K562 (cell line): ENCODE results near the gene MTIF3. TPM values are rescaled to one million over a fixed set of nuclear protein-coding genes. Genes with fewer than 3 reads are reported as not detected.

ENCODE experiments used
- ATAC-seq: fragments of 200-7000 bp; cut with Tn5 transposase; 3 replicates; pipeline ENCODE4 v1.9.1; 2020; ENCODE audit warnings: moderate library complexity
- BruUV-seq: library from RNA; stranded (reverse); fragments of 400-500 nt; replicated peaks from 2 replicates; lab custom pipeline; 2021; lab: Mats Ljungman, UMichigan
- CTCF ChIA-PET: fragments of 300-600 bp; formaldehyde crosslinking; extraction: SDS; loops from one replicate; lab custom pipeline; 2021; ENCODE audit warnings: low intra/inter-chr PET ratio; lab: Yijun Ruan, JAX
- POLR2A ChIA-PET: fragments of 300-600, 350-650 bp; sonication (Branson Sonifier 250); formaldehyde crosslinking; extraction: SDS; loops from one replicate; lab custom pipeline; 2021; ENCODE audit warnings: antibody characterized with exemption, inconsistent platforms; lab: Yijun Ruan, JAX
- DNase-seq, 4 experiments: peaks; one replicate each; pipeline versions ENCODE4 v3.0.0 to v3.0.0-alpha.2; 2011 to 2018; ENCODE audit warnings: low spot score in 3 of 4, mixed read lengths in 3 of 4; ENCODE audit errors: extremely low read depth in 1 of 4
- FAIRE-seq: peaks from 2 replicates; lab custom pipeline; 2011; peaks lifted over from hg19 to GRCh38; lab: Jason Lieb, UNC
- H2AFZ ChIP-seq: 2 replicates; pipeline ENCODE4 v1.6.0; 2011; ENCODE audit warnings: low read depth, low read length, control low read depth, inconsistent platforms
- H3K27ac ChIP-seq: fragments of 200-600 bp; 3 replicates; pipeline ENCODE4 v1.8.0; 2011; ENCODE audit warnings: low read depth, mild to moderate bottlenecking, control low read depth, inconsistent platforms, low read length, moderate library complexity, mixed read lengths; ENCODE audit errors: extremely low read depth
- H3K27me3 ChIP-seq, 2 experiments: fragments of 300-600 bp in 1 of 2; 2 replicates in 1 of 2; 3 replicates in 1 of 2; pipeline versions ENCODE4 v1.6.0 to v1.8.0; 2011; ENCODE audit warnings: inconsistent platforms in 2 of 2, low read length in 2 of 2, mild to moderate bottlenecking in 1 of 2, mixed read lengths in 1 of 2, moderate library complexity in 1 of 2; ENCODE audit not compliant: control insufficient read depth in 2 of 2, insufficient read depth in 2 of 2
- H3K36me3 ChIP-seq: fragments of 300-600 bp; 3 replicates; pipeline ENCODE4 v1.8.0; 2011; ENCODE audit warnings: mild to moderate bottlenecking, low read length, inconsistent platforms; ENCODE audit not compliant: control insufficient read depth, insufficient read depth
- H3K4me1 ChIP-seq, 2 experiments: fragments of 200-600 bp in 1 of 2; replicated peaks in 1 of 2; 2 replicates in 1 of 2; 3 replicates in 1 of 2; pipeline versions ENCODE4 v1.5.1 to v1.8.0; 2011; ENCODE audit warnings: inconsistent platforms in 2 of 2, low read length in 2 of 2, mild to moderate bottlenecking in 1 of 2, mixed read lengths in 1 of 2, moderate library complexity in 1 of 2; ENCODE audit not compliant: control insufficient read depth in 2 of 2, insufficient read depth in 2 of 2
- H3K4me2 ChIP-seq: 2 replicates; pipeline ENCODE4 v1.6.1; 2011; ENCODE audit warnings: low read length, control low read depth, inconsistent platforms, mixed read lengths; ENCODE audit not compliant: insufficient read depth
- H3K4me3 ChIP-seq: fragments of 200-600 bp; sonication (generic), shearing (Covaris generic); 2 replicates; pipeline ENCODE4 v1.5.1; 2016; ENCODE audit warnings: control low read depth, inconsistent platforms
- H3K79me2 ChIP-seq: fragments of 200-600 bp; 3 replicates; pipeline ENCODE4 v1.8.0; 2011; ENCODE audit warnings: low read length, inconsistent platforms; ENCODE audit not compliant: control insufficient read depth, insufficient read depth
- H3K9ac ChIP-seq, 2 experiments: 2 replicates each; pipeline versions ENCODE4 v1.6.0 to v1.6.1; 2011; ENCODE audit warnings: low read depth in 2 of 2, low read length in 2 of 2, control low read depth in 1 of 2, inconsistent platforms in 1 of 2, mild to moderate bottlenecking in 1 of 2, mixed read lengths in 1 of 2; ENCODE audit not compliant: insufficient read depth in 1 of 2
- H3K9me1 ChIP-seq: one replicate; pipeline ENCODE4 v1.6.0; 2011; ENCODE audit warnings: inconsistent platforms, mild to moderate bottlenecking, low read length, moderate library complexity; ENCODE audit not compliant: control insufficient read depth, insufficient read depth
- H3K9me3 ChIP-seq: replicated peaks from 2 replicates; pipeline ENCODE4 v1.5.1; 2011; ENCODE audit warnings: low read depth, low read length, inconsistent platforms; ENCODE audit not compliant: control insufficient read depth, insufficient read depth
- H4K20me1 ChIP-seq: replicated peaks from 2 replicates; pipeline ENCODE4 v1.6.1; 2011; ENCODE audit warnings: low read length, inconsistent platforms, mixed read lengths; ENCODE audit not compliant: control insufficient read depth, insufficient read depth
- CTBP1 ChIP-seq: fragments of 450-650 bp; IDR thresholded peaks from 2 replicates; pipeline ENCODE4 v1.6.1; 2016; ENCODE audit warnings: borderline replicate concordance
- ESRRA ChIP-seq: fragments of 450-650 bp; IDR thresholded peaks from 2 replicates; pipeline ENCODE4 v1.6.1; 2014; ENCODE audit warnings: low read depth, mild to moderate bottlenecking, moderate library complexity, borderline replicate concordance
- GABPA ChIP-seq: fragments of 200-800 bp; sonication (Bioruptor generic); conservative IDR thresholded peaks from 2 replicates; pipeline ENCODE4 v1.6.1; 2016; ENCODE audit warnings: low read depth, missing genetic modification characterization, missing compliant biosample characterization
- KDM2B ChIP-seq: fragments of 250-450 bp; sonication (Bioruptor Pico); IDR thresholded peaks from 2 replicates; pipeline ENCODE4 v1.8.0; 2021; ENCODE audit warnings: mild to moderate bottlenecking, moderate library complexity
- L3MBTL2 ChIP-seq: fragments of 450-650 bp; IDR thresholded peaks from 2 replicates; pipeline ENCODE4 v1.6.1; 2016; ENCODE audit warnings: mild to moderate bottlenecking, moderate library complexity
- NFIX ChIP-seq: fragments of 250-450 bp; sonication (Bioruptor Pico); IDR thresholded peaks from 2 replicates; pipeline ENCODE4 v1.4.0; 2020; ENCODE audit warnings: low read depth, mild to moderate bottlenecking, moderate library complexity
- PML ChIP-seq: IDR thresholded peaks from 2 replicates; pipeline ENCODE4 v1.6.1; 2012; ENCODE audit warnings: low read length, inconsistent platforms
- RCOR1 ChIP-seq, 2 experiments: IDR thresholded peaks; 2 replicates each; pipeline ENCODE4 v1.6.1; 2012; ENCODE audit warnings: low read depth in 2 of 2, low read length in 2 of 2, borderline replicate concordance in 1 of 2, improper control_type of control experiment in 1 of 2
- ZBTB1 ChIP-seq: sonication (generic); formaldehyde crosslinking; IDR thresholded peaks from 2 replicates; pipeline ENCODE4 v1.8.1; 2023; ENCODE audit warnings: missing genetic modification reagents, low read depth, mild to moderate bottlenecking, borderline replicate concordance
- WGBS: fragments of 100-300 bp; shearing (Covaris generic); methylation state at CpG from one replicate; pipeline ENCODE4 v1.1.6; 2016; ENCODE audit warnings: low coverage, mixed read lengths; ENCODE audit not compliant: insufficient coverage; ENCODE audit errors: missing lambda C conversion rate; 5-methylcytosine and 5-hydroxymethylcytosine counted together
- in situ Hi-C: fragments of 300-500 bp; cut with MboI; formaldehyde crosslinking; loops from 4 replicates; pipeline ENCODE4 v1.15.0; 2018; ENCODE audit warnings: inconsistent platforms, mixed read lengths
- intact Hi-C: fragments of 100-400 bp; cut with micrococcal nuclease; formaldehyde crosslinking; loops from 2 replicates; pipeline ENCODE4 v1.14.2; 2022
- polyA plus RNA-seq, 8 experiments: library from polyadenylated mRNA; depleted of rRNA in 4 of 8; stranded (reverse) in 5 of 8; unstranded in 3 of 8; fragments of >200 nt; fragmentation: Nextera tagmentation in 2 of 8; fragmentation: Illumina TruSeq in 1 of 8; extraction: Ambion mirVana in 2 of 8; extraction: Trizol in 1 of 8; gene quantifications; 2 replicates each; pipeline versions ENCODE4 v1.2.1 to v1.2.3, GENCODE V29; 2011 to 2014; ENCODE audit warnings: inconsistent platforms in 1 of 8, missing spikeins in 1 of 8
- total RNA-seq, 7 experiments: library from RNA; depleted of rRNA in 6 of 7; stranded (reverse); fragments of >200 nt in 6 of 7; fragmentation: Illumina TruSeq in 2 of 7; extraction: Trizol in 2 of 7; gene quantifications; 2 replicates each; pipeline versions ENCODE4 v1.2.1 to v1.2.3, GENCODE V29; 2011 to 2021; ENCODE audit warnings: low replicate concordance in 1 of 7
- TF ChIP-seq, protein P1 (sequence below): fragments of 450-650 bp; conservative IDR thresholded peaks from 2 replicates; pipeline ENCODE4 v1.6.1; 2016; ENCODE audit warnings: missing genetic modification characterization, low read depth, mild to moderate bottlenecking, control low read depth, missing compliant biosample characterization
- TF ChIP-seq, protein P2 (sequence below): sonication (generic); formaldehyde crosslinking; IDR thresholded peaks from 2 replicates; pipeline ENCODE4 v1.8.0; 2023; ENCODE audit warnings: mild to moderate bottlenecking, missing genetic modification reagents

MTIF3 gene
- total and polyA plus RNA-seq, 9 of the 15 experiments (the other 6 are each of a cell fraction or from before 2014, with no cell fraction given) = 23.5 to 73.6 (median 45.2) TPM

DNA sequence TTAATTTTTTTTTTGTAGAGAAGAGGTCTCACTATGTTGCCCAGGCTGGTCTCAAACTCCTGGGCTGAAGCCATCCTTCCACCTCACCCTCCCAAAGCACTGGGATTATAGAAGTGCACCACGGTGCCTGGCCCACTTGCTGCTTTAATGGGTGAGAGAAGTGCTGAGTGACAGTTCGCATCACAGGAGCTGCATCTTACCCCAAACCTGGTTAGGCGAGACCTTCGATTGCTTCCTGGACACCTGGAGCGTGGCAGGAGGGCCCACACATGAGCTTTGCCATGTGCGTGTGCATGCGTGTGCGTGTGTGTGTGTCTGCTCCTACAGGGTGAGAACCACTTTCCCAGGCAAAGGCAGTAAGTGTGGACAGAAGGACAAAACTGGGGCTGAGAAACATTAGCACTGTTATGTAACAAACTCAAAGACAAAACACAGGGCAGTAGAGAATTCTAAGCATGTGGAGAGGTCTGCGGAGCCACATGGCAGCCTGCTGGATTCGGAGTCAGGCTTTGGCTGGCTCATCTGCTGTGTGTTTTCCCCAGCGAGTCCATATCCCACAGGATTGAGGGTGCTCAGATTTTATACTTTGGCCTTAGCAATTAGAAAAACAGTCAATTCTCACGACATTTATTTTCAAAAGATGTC, 11.7 kb upstream of the MTIF3 start:
- BruUV-seq = no TSS peak
- FAIRE-seq (no peak), ATAC-seq (no peak), DNase-seq (no peak)
- 36% methylated on average over 11 of the region's 12 CpGs for WGBS
- H3K9me1 ChIP-seq = no peaks in the 10 kb centered on the region
- ChIA-PET CTCF (no interaction called here), POLR2A (no interaction called here)
- peaks cover 0 to 6% of the 10 kb centered on the region in 2 experiments; a peak in 2 of 5 replicates for H3K27me3 ChIP-seq
- no peaks in the 10 kb centered on the region for H4K20me1 ChIP-seq
- no peak overlapping the region for H3K9ac ChIP-seq
- H3K36me3 ChIP-seq = no peaks in the 10 kb centered on the region
- in situ Hi-C loops = no loop called here
- no peaks in the 10 kb centered on the region for H3K9me3 ChIP-seq
- H3K79me2 ChIP-seq = no peaks in the 10 kb centered on the region
- no peak overlapping the region for H2AFZ ChIP-seq
- H3K27ac ChIP-seq = no peak overlapping the region
- H3K4me2 ChIP-seq = no peak overlapping the region
- TF ChIP-seq ESRRA = no peak
- intact Hi-C loops = no loop called here
- H3K4me1 ChIP-seq = no peaks in the 10 kb centered on the region; a peak in 1 of 5 replicates
- H3K4me3 ChIP-seq = no peak overlapping the region

DNA sequence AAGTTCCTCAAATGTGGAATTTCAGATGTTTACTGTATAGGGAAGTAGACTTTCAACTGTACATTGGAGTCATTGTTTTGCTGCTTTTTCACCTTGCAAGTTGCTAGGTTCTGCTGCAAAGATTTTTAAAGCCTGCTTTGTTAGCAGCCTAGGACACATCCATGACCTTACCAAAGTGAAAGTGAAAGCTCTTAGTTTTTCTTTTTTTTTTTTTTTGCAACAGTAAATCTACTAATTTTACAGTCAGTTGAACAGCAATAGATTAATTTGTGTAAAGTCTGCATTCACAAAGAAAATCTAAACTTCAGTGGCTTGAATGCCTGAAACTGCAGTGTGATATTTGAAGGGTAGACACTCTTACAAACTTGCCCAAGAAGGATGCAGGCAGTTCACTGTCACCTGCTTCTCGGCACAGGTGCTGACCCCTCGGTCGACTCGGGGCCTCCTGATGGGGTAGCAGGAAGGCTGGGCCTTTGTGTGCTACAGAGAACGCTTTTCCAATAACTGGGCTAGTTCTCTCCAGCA, 5.0 kb upstream of the MTIF3 start:
- ChIA-PET POLR2A (interaction anchor here (0.7 to 1.1 kb wide), 2 partner anchors 10 to 18 kb away, joined by 4 read pairs; no protein-coding TSS in a partner anchor), CTCF (no interaction called here)
- H3K79me2 ChIP-seq = no peaks in the 10 kb centered on the region
- WGBS = 0% methylated on average over 5 of the region's 5 CpGs
- peak overlapping the region; percentile 4; the same call in 1 of the 3 replicates for H3K27ac ChIP-seq
- H2AFZ ChIP-seq = peak overlapping the region; percentile 92
- DNase-seq = no peak
- no peaks in the 10 kb centered on the region for H3K36me3 ChIP-seq
- peaks cover 0 to 3% of the 10 kb centered on the region in 2 experiments; a peak in 1 of 5 replicates for H3K4me1 ChIP-seq
- peak overlapping the region; percentile 11 to 82; a peak in 3 of 4 replicates for H3K9ac ChIP-seq
- no peaks in the 10 kb centered on the region for H3K9me1 ChIP-seq
- intact Hi-C loops = no loop called here
- H3K9me3 ChIP-seq = no peaks in the 10 kb centered on the region
- in situ Hi-C loops = no loop called here
- no peak for FAIRE-seq
- H4K20me1 ChIP-seq = no peaks in the 10 kb centered on the region
- peak overlapping the region; percentile 40 for H3K4me2 ChIP-seq
- ATAC-seq = peak; percentile 45
- BruUV-seq = no TSS peak
- no peaks in the 10 kb centered on the region for H3K27me3 ChIP-seq
- no peak overlapping the region for H3K4me3 ChIP-seq
- no peak for TF ChIP-seq ZBTB1 (CRISPR knock-in tag)
- peak; percentile 27; the same call in 1 of the 2 replicates for TF ChIP-seq CTBP1
- TF ChIP-seq GABPA (tag) = no peak
- TF ChIP-seq, protein P1, sequence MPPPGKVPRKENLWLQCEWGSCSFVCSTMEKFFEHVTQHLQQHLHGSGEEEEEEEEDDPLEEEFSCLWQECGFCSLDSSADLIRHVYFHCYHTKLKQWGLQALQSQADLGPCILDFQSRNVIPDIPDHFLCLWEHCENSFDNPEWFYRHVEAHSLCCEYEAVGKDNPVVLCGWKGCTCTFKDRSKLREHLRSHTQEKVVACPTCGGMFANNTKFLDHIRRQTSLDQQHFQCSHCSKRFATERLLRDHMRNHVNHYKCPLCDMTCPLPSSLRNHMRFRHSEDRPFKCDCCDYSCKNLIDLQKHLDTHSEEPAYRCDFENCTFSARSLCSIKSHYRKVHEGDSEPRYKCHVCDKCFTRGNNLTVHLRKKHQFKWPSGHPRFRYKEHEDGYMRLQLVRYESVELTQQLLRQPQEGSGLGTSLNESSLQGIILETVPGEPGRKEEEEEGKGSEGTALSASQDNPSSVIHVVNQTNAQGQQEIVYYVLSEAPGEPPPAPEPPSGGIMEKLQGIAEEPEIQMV (tag) = no peak
- no peak for TF ChIP-seq PML
- TF ChIP-seq RCOR1 (IDR thresholded peaks at IDR 0.05; ENCODE audit: borderline replicate concordance in 1 of 2, low read depth in 2 of 2, low read length in 2 of 2) = no peak
- no peak for TF ChIP-seq KDM2B (CRISPR knock-in tag)
- TF ChIP-seq NFIX (CRISPR knock-in tag) = no peak
- TF ChIP-seq L3MBTL2 = peak; percentile 22; the same call in 1 of the 2 replicates
- TF ChIP-seq, protein P2, sequence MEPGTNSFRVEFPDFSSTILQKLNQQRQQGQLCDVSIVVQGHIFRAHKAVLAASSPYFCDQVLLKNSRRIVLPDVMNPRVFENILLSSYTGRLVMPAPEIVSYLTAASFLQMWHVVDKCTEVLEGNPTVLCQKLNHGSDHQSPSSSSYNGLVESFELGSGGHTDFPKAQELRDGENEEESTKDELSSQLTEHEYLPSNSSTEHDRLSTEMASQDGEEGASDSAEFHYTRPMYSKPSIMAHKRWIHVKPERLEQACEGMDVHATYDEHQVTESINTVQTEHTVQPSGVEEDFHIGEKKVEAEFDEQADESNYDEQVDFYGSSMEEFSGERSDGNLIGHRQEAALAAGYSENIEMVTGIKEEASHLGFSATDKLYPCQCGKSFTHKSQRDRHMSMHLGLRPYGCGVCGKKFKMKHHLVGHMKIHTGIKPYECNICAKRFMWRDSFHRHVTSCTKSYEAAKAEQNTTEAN (CRISPR knock-in tag) = no peak
